Lower leg skin (tissue), 4 donors: Measurements from ENCODE around the gene CAPG. TPM values are rescaled to one million over a fixed set of nuclear protein-coding genes. Genes with fewer than 3 reads are reported as not detected.

Experiments
- DNase-seq, 2 donors: peaks; one replicate each; pipeline ENCODE4 v3.0.0-alpha.2; 2019; ENCODE audit warnings: low spot score in 2 of 2
- H3K4me3 ChIP-seq: fragments of 200-600 bp; sonication (generic); 2 replicates; pipeline ENCODE4 v1.5.1; 2017; ENCODE audit warnings: mild to moderate bottlenecking, low read depth; ENCODE audit not compliant: poor library complexity, severe bottlenecking
- POLR2A ChIP-seq, 2 donors: fragments of 450-650 bp; IDR thresholded peaks; one replicate each; pipeline ENCODE4 v1.6.1; 2016 to 2017; ENCODE audit warnings: antibody characterized with exemption in 2 of 2, mild to moderate bottlenecking in 1 of 2, moderate library complexity in 1 of 2
- WGBS, 2 donors: methylation state at CpG; one replicate each; pipeline ENCODE4 v1.1.5; 2018; 5-methylcytosine and 5-hydroxymethylcytosine counted together
- intact Hi-C: fragments of 100-400 bp; cut with DNase I; formaldehyde crosslinking; loops from one replicate; pipeline ENCODE4 v1.15.0; 2023; ENCODE audit warnings: low total_unique reads
- total RNA-seq, 4 donors: library from RNA; depleted of rRNA; stranded (reverse); fragments of >200 nt; gene quantifications; one replicate each; pipeline ENCODE4 v1.1.0, GENCODE V29; 2016
- TF ChIP-seq, protein P1 (sequence below), 3 donors: fragments of 450-650 bp; IDR thresholded peaks; one replicate each; pipeline ENCODE4 v1.5.1; 2016; ENCODE audit warnings: antibody characterized with exemption in 3 of 3, mild to moderate bottlenecking in 3 of 3, moderate library complexity in 2 of 3

CAPG gene
- total RNA-seq, 4 donors from 2014 or later: 177 to 272 (median 232) TPM

DNA sequence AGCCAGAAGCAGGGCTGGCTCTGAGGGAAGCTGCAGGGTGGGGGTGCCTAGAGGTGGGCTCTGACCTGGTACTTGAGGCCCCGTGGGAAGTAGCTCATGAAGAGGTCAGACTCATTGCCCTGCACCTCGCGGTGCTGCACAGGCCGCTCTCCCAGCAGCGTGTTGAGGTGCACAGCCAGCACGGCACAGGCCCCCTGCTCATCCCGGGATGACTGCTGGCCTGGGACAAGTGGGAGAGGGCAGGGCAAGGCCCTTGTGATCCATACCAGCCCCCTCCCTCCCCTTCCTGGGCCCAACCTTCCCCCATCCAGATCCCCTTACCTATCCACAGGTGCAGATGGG lies 8.7 kb downstream of the CAPG start:
- no peak for DNase-seq
- no peak overlapping the region for H3K4me3 ChIP-seq
- 93 to 96% methylated on average over 7 of the region's 7 CpGs for WGBS, 2 donors
- intact Hi-C loops: no loop called here
- TF ChIP-seq, protein P1, sequence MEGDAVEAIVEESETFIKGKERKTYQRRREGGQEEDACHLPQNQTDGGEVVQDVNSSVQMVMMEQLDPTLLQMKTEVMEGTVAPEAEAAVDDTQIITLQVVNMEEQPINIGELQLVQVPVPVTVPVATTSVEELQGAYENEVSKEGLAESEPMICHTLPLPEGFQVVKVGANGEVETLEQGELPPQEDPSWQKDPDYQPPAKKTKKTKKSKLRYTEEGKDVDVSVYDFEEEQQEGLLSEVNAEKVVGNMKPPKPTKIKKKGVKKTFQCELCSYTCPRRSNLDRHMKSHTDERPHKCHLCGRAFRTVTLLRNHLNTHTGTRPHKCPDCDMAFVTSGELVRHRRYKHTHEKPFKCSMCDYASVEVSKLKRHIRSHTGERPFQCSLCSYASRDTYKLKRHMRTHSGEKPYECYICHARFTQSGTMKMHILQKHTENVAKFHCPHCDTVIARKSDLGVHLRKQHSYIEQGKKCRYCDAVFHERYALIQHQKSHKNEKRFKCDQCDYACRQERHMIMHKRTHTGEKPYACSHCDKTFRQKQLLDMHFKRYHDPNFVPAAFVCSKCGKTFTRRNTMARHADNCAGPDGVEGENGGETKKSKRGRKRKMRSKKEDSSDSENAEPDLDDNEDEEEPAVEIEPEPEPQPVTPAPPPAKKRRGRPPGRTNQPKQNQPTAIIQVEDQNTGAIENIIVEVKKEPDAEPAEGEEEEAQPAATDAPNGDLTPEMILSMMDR (IDR thresholded peaks at IDR 0.05): no peak
- TF ChIP-seq POLR2A (IDR thresholded peaks at IDR 0.05): no peak

DNA sequence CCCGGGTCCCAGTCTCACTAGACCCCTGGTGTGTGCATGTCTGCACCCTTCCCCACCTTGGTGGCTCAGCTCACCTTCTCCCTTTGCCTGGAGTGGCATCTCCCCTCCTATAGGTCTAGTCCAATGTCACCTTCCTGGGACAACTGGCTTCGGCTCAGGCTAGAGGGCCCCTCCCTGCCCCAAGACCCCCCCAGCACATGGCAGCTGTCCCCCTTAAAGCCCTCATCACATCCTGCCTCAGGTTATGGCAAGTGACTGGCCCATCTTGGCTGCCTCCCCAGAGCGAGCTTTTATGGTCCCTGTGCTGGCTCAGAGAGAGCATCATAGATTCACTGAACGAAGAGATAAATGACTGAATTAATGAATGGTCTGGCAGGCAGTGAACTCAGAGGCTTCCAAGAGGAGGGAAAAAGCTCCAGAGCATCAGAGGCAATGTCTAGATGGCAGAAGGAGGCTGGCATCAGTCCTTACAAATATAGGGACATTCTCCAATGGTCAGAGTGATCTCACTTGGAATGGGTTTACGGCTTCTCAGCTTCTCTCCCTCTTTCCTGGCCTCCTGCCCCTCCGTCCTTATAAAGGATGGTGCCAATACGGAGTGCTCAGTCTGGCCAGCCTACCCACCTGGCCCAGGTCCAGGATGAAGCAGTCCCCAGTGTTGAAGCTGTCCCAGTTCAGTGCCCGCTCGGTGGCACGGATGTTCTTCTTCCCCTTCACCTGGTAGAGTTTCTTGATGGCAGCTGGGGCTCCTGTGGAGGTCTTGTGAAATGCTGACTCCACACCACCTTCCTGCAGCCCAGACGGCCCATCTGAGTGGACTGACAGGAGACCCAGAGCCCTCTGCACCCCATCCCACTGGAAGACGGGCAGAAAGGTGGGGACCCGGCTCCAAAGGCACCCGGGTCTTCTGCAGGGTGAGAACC lies 9.4 kb downstream of the CAPG start:
- intact Hi-C loops: no loop called here
- DNase-seq: no peak
- no peak for TF ChIP-seq POLR2A (IDR thresholded peaks at IDR 0.05)
- TF ChIP-seq, protein P1 (IDR thresholded peaks at IDR 0.05): no peak
- no peak overlapping the region for H3K4me3 ChIP-seq
- WGBS, 2 donors: 80 to 90% methylated on average over 10 to 14 of the region's 14 CpGs

DNA sequence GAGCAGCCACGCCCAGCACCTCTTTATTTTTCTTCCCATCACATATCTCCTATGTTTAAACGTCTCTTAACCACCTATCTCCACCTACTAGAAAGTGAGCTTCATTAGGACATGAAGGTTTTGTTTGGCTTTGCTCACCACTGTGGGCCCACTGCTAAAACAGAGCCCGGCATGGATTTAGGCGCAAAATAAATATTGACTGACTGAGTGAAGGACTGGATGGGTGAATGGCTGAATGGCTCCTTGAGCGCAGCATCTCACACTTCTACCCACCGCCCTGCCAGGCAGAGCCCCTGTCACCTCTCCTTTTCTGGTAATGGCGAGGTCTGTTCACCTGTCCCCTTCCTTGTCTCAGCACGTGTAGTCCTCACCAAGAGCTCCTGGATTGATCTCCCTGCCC lies 10.1 kb downstream of the CAPG start:
- no peak overlapping the region for H3K4me3 ChIP-seq
- TF ChIP-seq, protein P1 (IDR thresholded peaks at IDR 0.05): no peak
- TF ChIP-seq POLR2A (IDR thresholded peaks at IDR 0.05): no peak
- DNase-seq: no peak
- intact Hi-C loops: no loop called here
- WGBS, 2 donors: 90 to 91% methylated on average over 8 of the region's 8 CpGs

DNA sequence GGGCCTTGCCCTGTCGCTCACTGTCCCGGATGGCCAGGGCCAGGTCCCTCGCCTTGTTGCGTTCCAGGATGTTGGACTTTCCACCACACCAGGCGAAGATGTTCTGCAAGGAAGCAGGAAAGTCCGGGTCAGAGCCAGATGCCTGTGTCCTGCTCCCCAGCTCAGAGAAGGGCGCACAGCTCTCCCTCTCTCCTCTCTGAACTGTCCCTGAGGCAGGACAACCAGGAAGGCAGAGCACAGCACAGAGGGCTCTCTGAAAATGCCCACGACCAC lies 11.0 kb downstream of the CAPG start:
- DNase-seq: no peak
- H3K4me3 ChIP-seq: no peak overlapping the region
- TF ChIP-seq POLR2A (IDR thresholded peaks at IDR 0.05): no peak
- TF ChIP-seq, protein P1 (IDR thresholded peaks at IDR 0.05): no peak
- WGBS, 2 donors: 94 to 95% methylated on average over 8 of the region's 8 CpGs
- intact Hi-C loops: no loop called here

DNA sequence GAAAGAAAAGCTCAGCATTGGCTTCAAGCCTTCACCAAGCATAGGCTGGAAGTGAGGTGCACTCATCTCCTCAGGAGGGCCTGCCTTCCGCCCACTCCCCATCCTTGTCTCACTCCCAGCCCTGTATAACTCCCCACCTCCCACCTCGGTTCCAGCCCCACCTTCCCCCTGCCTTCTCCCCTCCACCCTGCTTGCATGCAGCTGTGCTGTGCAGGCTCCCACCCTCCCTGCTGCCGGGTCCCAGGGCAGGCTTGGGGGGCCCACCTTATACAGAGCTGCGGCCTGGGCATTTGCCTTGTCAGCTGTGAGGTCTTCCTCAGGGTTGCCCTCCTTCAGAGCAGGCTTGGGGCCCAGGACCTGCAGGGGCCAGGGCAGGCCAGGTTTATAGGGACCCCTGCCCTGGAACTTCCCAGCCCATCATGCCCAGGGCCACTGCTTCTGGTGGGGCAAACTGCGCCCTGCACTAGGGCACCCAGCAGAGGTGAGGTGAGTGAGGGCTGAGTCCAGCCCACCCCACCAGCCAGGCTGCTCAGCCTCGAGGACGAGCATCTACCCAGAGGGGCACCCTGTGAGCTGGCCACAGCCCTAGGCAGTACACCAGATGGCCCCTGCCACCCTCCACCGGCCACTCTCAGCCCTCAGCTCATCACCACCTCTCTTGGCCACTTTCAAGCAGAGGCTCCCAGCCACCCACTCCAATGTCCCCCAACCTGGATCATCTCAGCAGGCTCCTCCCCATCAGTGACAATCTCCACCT lies 11.6 kb downstream of the CAPG start:
- 78 to 89% methylated on average over 7 to 8 of the region's 8 CpGs for WGBS, 2 donors
- H3K4me3 ChIP-seq: no peak overlapping the region
- intact Hi-C loops: no loop called here
- TF ChIP-seq, protein P1 (IDR thresholded peaks at IDR 0.05): no peak
- no peak for TF ChIP-seq POLR2A (IDR thresholded peaks at IDR 0.05)
- no peak for DNase-seq
